ENCODE measurements around the gene AGXT. TPM values are rescaled to one million over a fixed set of nuclear protein-coding genes. Genes with fewer than 3 reads are reported as not detected.

AGXT gene
- total and polyA plus RNA-seq, 12 donors, result 0.09 TPM; not detected in 11

GRCh38 chr2:240892925-240893324 is 24.3 kb downstream of the AGXT start:
- DNase-seq (no peak), ATAC-seq (no peak)
- Histone ChIP-seq H3K36me3 (no peaks in the 10 kb centered on the region), H3K27ac (no peak overlapping the region), H3K4me1 (peaks cover 1 to 17% (median 8%) of the 10 kb centered on the region in 9 donors), H3K9me3 (no peaks in the 10 kb centered on the region), H3K27me3 (peaks cover 0 to 3% (median 0%) of the 10 kb centered on the region in 7 donors), H3K4me3 (no peak overlapping the region)
- intact Hi-C loops (cut with DNase I), result no loop called here
- WGBS, 2 donors, result 83 to 84% methylated on average over 12 of the region's 12 CpGs
- TF ChIP-seq CTCF (IDR thresholded peaks at IDR 0.05), result no peak

GRCh38 chr2:240893363-240893844 is 24.8 kb downstream of the AGXT start:
- H3K9me3 ChIP-seq, result no peaks in the 10 kb centered on the region
- intact Hi-C loops (cut with DNase I), result no loop called here
- H3K27me3 ChIP-seq, result peaks cover 0 to 3% (median 0%) of the 10 kb centered on the region in 7 donors
- WGBS, 2 donors, result 49 to 70% methylated on average over 17 of the region's 17 CpGs
- ATAC-seq (no peak), DNase-seq (no peak)
- no peak overlapping the region for H3K27ac ChIP-seq
- H3K4me3 ChIP-seq, result no peak overlapping the region
- no peaks in the 10 kb centered on the region for H3K36me3 ChIP-seq
- TF ChIP-seq CTCF (IDR thresholded peaks at IDR 0.05), result no peak
- H3K4me1 ChIP-seq, result peaks cover 4 to 22% (median 12%) of the 10 kb centered on the region in 9 donors

GRCh38 chr2:240894006-240894405 is 25.4 kb downstream of the AGXT start:
- peaks cover 6 to 28% (median 14%) of the 10 kb centered on the region in 9 donors for H3K4me1 ChIP-seq
- no peak for DNase-seq
- intact Hi-C loops (cut with DNase I), result no loop called here
- H3K27me3 ChIP-seq, result peaks cover 0 to 3% (median 0%) of the 10 kb centered on the region in 7 donors
- TF ChIP-seq CTCF (IDR thresholded peaks at IDR 0.05), result no peak
- no peak overlapping the region for H3K4me3 ChIP-seq
- no peak overlapping the region for H3K27ac ChIP-seq
- ATAC-seq, result no peak
- H3K36me3 ChIP-seq, result no peaks in the 10 kb centered on the region
- 89 to 90% methylated on average over 9 of the region's 9 CpGs for WGBS, 2 donors
- H3K9me3 ChIP-seq, result no peaks in the 10 kb centered on the region

GRCh38 chr2:240894836-240895558 is 26.4 kb downstream of the AGXT start:
- Histone ChIP-seq H3K9me3 (no peaks in the 10 kb centered on the region), H3K27me3 (peaks cover 0 to 3% (median 0%) of the 10 kb centered on the region in 7 donors), H3K36me3 (no peaks in the 10 kb centered on the region), H3K4me1 (peaks cover 9 to 35% (median 21%) of the 10 kb centered on the region in 9 donors), H3K4me3 (no peak overlapping the region), H3K27ac (no peak overlapping the region)
- no peak for ATAC-seq
- intact Hi-C loops (cut with DNase I), result no loop called here
- 87% methylated on average over 28 of the region's 28 CpGs for WGBS, 2 donors
- TF ChIP-seq CTCF (IDR thresholded peaks at IDR 0.05), result no peak
- no peak for DNase-seq
